H1 (cell line): ENCODE measurements around the gene DPP10. TPM values are rescaled to one million over a fixed set of nuclear protein-coding genes. Genes with fewer than 3 reads are reported as not detected.

ENCODE experiments used
- CTCF ChIA-PET: fragments of 300-600 bp; sonication (Branson Sonifier 250); formaldehyde crosslinking; loops from one replicate; lab custom pipeline; 2021; ENCODE audit not compliant: partially characterized antibody; lab: Charles Lee
- POLR2A ChIA-PET: fragments of 300-600 bp; sonication (Branson Sonifier 250); formaldehyde crosslinking; loops from one replicate; lab custom pipeline; 2021; ENCODE audit warnings: inconsistent platforms; ENCODE audit not compliant: partially characterized antibody; lab: Charles Lee
- DNase-seq, 2 experiments: peaks; one replicate each; pipeline versions ENCODE4 v3.0.0 to v3.0.0-alpha.2; 2010 to 2022; ENCODE audit warnings: low spot score in 2 of 2, low read depth in 1 of 2, mixed read lengths in 1 of 2
- FAIRE-seq: peaks from 2 replicates; lab custom pipeline; 2011; peaks lifted over from hg19 to GRCh38; lab: Jason Lieb, UNC
- H2AFZ ChIP-seq: 2 replicates; pipeline ENCODE4 v1.8.1; 2012; ENCODE audit warnings: low read length, inconsistent platforms
- H2AK5ac ChIP-seq: 2 replicates; pipeline ENCODE4 v1.6.1; 2013; ENCODE audit warnings: low read depth, low read length
- H2BK120ac ChIP-seq: replicated peaks from 2 replicates; pipeline ENCODE3; 2013; ENCODE audit warnings: low read depth, low read length, inconsistent platforms
- H2BK12ac ChIP-seq: 2 replicates; pipeline ENCODE4 v1.6.1; 2013; ENCODE audit warnings: low read depth, low read length
- H2BK15ac ChIP-seq: 2 replicates; pipeline ENCODE4 v1.6.1; 2013; ENCODE audit warnings: low read length
- H2BK20ac ChIP-seq: 2 replicates; pipeline ENCODE4 v1.6.1; 2013; ENCODE audit warnings: low read length
- H2BK5ac ChIP-seq: 2 replicates; pipeline ENCODE4 v1.6.1; 2013; ENCODE audit warnings: low read depth, low read length
- H3K14ac ChIP-seq: 2 replicates; pipeline ENCODE4 v1.6.1; 2013; ENCODE audit warnings: inconsistent platforms; ENCODE audit not compliant: insufficient read length
- H3K18ac ChIP-seq: 2 replicates; pipeline ENCODE4 v1.6.1; 2013; ENCODE audit warnings: low read length; ENCODE audit errors: extremely low read depth
- H3K23ac ChIP-seq: 2 replicates; pipeline ENCODE4 v1.6.1; 2013; ENCODE audit warnings: inconsistent platforms; ENCODE audit not compliant: insufficient read length
- H3K23me2 ChIP-seq: 2 replicates; pipeline ENCODE4 v1.6.1; 2013; ENCODE audit warnings: low read depth, low read length
- H3K27ac ChIP-seq: 2 replicates; pipeline ENCODE4 v1.6.1; 2011; ENCODE audit warnings: low read depth, low read length, inconsistent platforms
- H3K27me3 ChIP-seq, 4 experiments: replicated peaks in 1 of 4; 1 replicate in 1 of 4; 2 replicates in 3 of 4; pipeline versions ENCODE4 v1.6.1 to v1.8.1; 2011 to 2013; ENCODE audit warnings: low read length in 3 of 4, mild to moderate bottlenecking in 3 of 4, inconsistent platforms in 2 of 4, mixed read lengths in 2 of 4, moderate library complexity in 1 of 4; ENCODE audit not compliant: control insufficient read depth in 3 of 4, insufficient read depth in 3 of 4; ENCODE audit errors: extremely low read depth in 1 of 4
- H3K36me3 ChIP-seq, 4 experiments: 2 replicates each; pipeline versions ENCODE4 v1.6.1 to v1.8.1; 2011 to 2013; ENCODE audit warnings: mild to moderate bottlenecking in 4 of 4, low read length in 3 of 4, moderate library complexity in 2 of 4, control low read depth in 1 of 4, inconsistent platforms in 1 of 4; ENCODE audit not compliant: insufficient read depth in 4 of 4, control insufficient read depth in 2 of 4
- H3K4ac ChIP-seq: replicated peaks from 2 replicates; pipeline ENCODE3; 2013; ENCODE audit warnings: low read length, low read depth, mixed read lengths, inconsistent platforms; ENCODE audit not compliant: insufficient read length
- H3K4me1 ChIP-seq, 4 experiments: replicated peaks in 1 of 4; 1 replicate in 1 of 4; 2 replicates in 3 of 4; pipeline versions ENCODE4 v1.6.1 to v1.8.1; 2011 to 2013; ENCODE audit warnings: low read length in 3 of 4, inconsistent platforms in 2 of 4, mixed read lengths in 1 of 4; ENCODE audit not compliant: insufficient read depth in 4 of 4, control insufficient read depth in 3 of 4
- H3K4me2 ChIP-seq, 2 experiments: 2 replicates each; pipeline versions ENCODE4 v1.6.1 to v1.8.1; 2011 to 2013; ENCODE audit warnings: low read depth in 2 of 2, low read length in 2 of 2, control low read depth in 1 of 2, inconsistent platforms in 1 of 2, mild to moderate bottlenecking in 1 of 2; ENCODE audit not compliant: insufficient read depth in 1 of 2
- H3K4me3 ChIP-seq, 4 experiments: fragments of 200-600, 300-600 bp in 1 of 4; sonication (generic), shearing (Covaris generic), sonication (Bioruptor Twin) in 1 of 4; 2 replicates each; pipeline versions ENCODE4 v1.5.1 to v1.8.1; 2011 to 2016; ENCODE audit warnings: low read length in 4 of 4, low read depth in 3 of 4, control low read depth in 2 of 4, inconsistent platforms in 2 of 4, mild to moderate bottlenecking in 2 of 4, mixed read lengths in 1 of 4, moderate library complexity in 1 of 4; ENCODE audit not compliant: insufficient read depth in 2 of 4; ENCODE audit errors: extremely low read depth in 1 of 4
- H3K56ac ChIP-seq: replicated peaks from 2 replicates; pipeline ENCODE3; 2013; ENCODE audit warnings: low read depth, mild to moderate bottlenecking, mixed read lengths, low read length, inconsistent platforms; ENCODE audit not compliant: insufficient read length
- H3K79me1 ChIP-seq: 2 replicates; pipeline ENCODE4 v1.6.1; 2013; ENCODE audit warnings: low read depth, low read length, control low read depth
- H3K79me2 ChIP-seq, 2 experiments: 2 replicates each; pipeline versions ENCODE4 v1.6.1 to v1.8.1; 2012 to 2013; ENCODE audit warnings: low read length in 2 of 2, mild to moderate bottlenecking in 2 of 2, inconsistent platforms in 1 of 2; ENCODE audit not compliant: insufficient read depth in 2 of 2, control insufficient read depth in 1 of 2
- H3K9ac ChIP-seq, 4 experiments: replicated peaks in 1 of 4; 1 replicate in 1 of 4; 2 replicates in 3 of 4; pipeline versions ENCODE4 v1.6.1 to v1.8.1; 2011 to 2013; ENCODE audit warnings: low read depth in 3 of 4, low read length in 3 of 4, control low read depth in 2 of 4, mild to moderate bottlenecking in 2 of 4, moderate library complexity in 2 of 4, inconsistent platforms in 1 of 4; ENCODE audit errors: extremely low read depth in 1 of 4
- H3K9me3 ChIP-seq, 2 experiments: 2 replicates each; pipeline versions ENCODE4 v1.6.1 to v1.8.1; 2012 to 2013; ENCODE audit warnings: mild to moderate bottlenecking in 2 of 2, moderate library complexity in 2 of 2, control low read depth in 1 of 2, inconsistent platforms in 1 of 2, low read depth in 1 of 2, low read length in 1 of 2, mixed read lengths in 1 of 2; ENCODE audit not compliant: insufficient read depth in 2 of 2
- H4K20me1 ChIP-seq, 2 experiments: replicated peaks in 1 of 2; 2 replicates each; pipeline versions ENCODE3 to v1.8.1; 2011 to 2013; ENCODE audit warnings: inconsistent platforms in 2 of 2, low read length in 2 of 2, mild to moderate bottlenecking in 1 of 2; ENCODE audit not compliant: insufficient read depth in 2 of 2, control insufficient read depth in 1 of 2
- H4K5ac ChIP-seq: 2 replicates; pipeline ENCODE4 v1.6.1; 2013; ENCODE audit warnings: low read length, low read depth, mixed read lengths, inconsistent platforms; ENCODE audit not compliant: insufficient read length
- H4K8ac ChIP-seq: 2 replicates; pipeline ENCODE4 v1.8.0; 2013; ENCODE audit warnings: mild to moderate bottlenecking, moderate library complexity, low read length, inconsistent platforms; ENCODE audit not compliant: insufficient read depth; ENCODE audit errors: extremely low read depth
- H4K91ac ChIP-seq: replicated peaks from 2 replicates; pipeline ENCODE3; 2013; ENCODE audit warnings: low read length, mixed read lengths, inconsistent platforms; ENCODE audit not compliant: insufficient read length
- ATF2 ChIP-seq: IDR thresholded peaks from 2 replicates; pipeline ENCODE4 v1.6.1; 2012; ENCODE audit warnings: low read length, inconsistent platforms
- ATF3 ChIP-seq: IDR thresholded peaks from 2 replicates; pipeline ENCODE4 v1.6.1; 2011; ENCODE audit warnings: low read depth, mild to moderate bottlenecking, low read length; ENCODE audit not compliant: insufficient read depth
- BRCA1 ChIP-seq: IDR thresholded peaks from 2 replicates; pipeline ENCODE4 v1.6.1; 2012; ENCODE audit warnings: low read depth, low read length, improper control_type of control experiment
- CBX5 ChIP-seq: fragments of 300-800, 300-1000 bp; sonication (generic); IDR thresholded peaks from 2 replicates; pipeline ENCODE4 v1.7.1; 2016; ENCODE audit warnings: antibody characterized with exemption, low read length, low read depth
- CHD1 ChIP-seq: IDR thresholded peaks from 2 replicates; pipeline ENCODE4 v1.6.1; 2012; ENCODE audit warnings: low read depth, low read length, improper control_type of control experiment
- CTBP2 ChIP-seq: IDR thresholded peaks from 2 replicates; pipeline ENCODE4 v1.7.0; 2011; ENCODE audit warnings: borderline replicate concordance, mild to moderate bottlenecking, moderate library complexity, mixed read lengths, low read length; ENCODE audit not compliant: insufficient read depth, insufficient read length
- EZH2 ChIP-seq: fragments of 200-600 bp; sonication (generic); IDR thresholded peaks from 2 replicates; pipeline ENCODE4 v1.7.1; 2012; ENCODE audit warnings: low read depth, mild to moderate bottlenecking, moderate library complexity, low read length, inconsistent platforms; ENCODE audit not compliant: severe bottlenecking
- KDM1A ChIP-seq: fragments of 200-600, 300-600 bp; sonication (generic); IDR thresholded peaks from 2 replicates; pipeline ENCODE4 v1.7.1; 2016; ENCODE audit warnings: mild to moderate bottlenecking, low read length, borderline replicate concordance
- PHF8 ChIP-seq: fragments of 200-600 bp; sonication (generic); conservative IDR thresholded peaks from 2 replicates; pipeline ENCODE4 v1.7.1; 2012; ENCODE audit warnings: low read depth, mild to moderate bottlenecking, inconsistent platforms, low read length, moderate library complexity
- RBBP5 ChIP-seq: IDR thresholded peaks from 2 replicates; pipeline ENCODE4 v1.7.1; 2012; ENCODE audit warnings: low read depth, mild to moderate bottlenecking, inconsistent platforms, low read length, moderate library complexity, borderline replicate concordance
- RXRA ChIP-seq: IDR thresholded peaks from 2 replicates; pipeline ENCODE4 v1.6.1; 2011; ENCODE audit warnings: low read depth, mild to moderate bottlenecking, low read length, moderate library complexity; ENCODE audit not compliant: insufficient read depth
- SP2 ChIP-seq: IDR thresholded peaks from 2 replicates; pipeline ENCODE4 v1.6.1; 2012; ENCODE audit warnings: mild to moderate bottlenecking, low read length, inconsistent platforms
- WGBS, 2 experiments: shearing (Covaris generic) in 1 of 2; methylation state at CpG; one replicate each; pipeline versions ENCODE4 v1.1.6 to v1.1.7; 2013 to 2015; ENCODE audit warnings: low lambda C conversion rate in 2 of 2, mixed read lengths in 2 of 2, inconsistent platforms in 1 of 2, low coverage in 1 of 2, missing lambda C conversion rate in 1 of 2; ENCODE audit not compliant: insufficient replicate concordance in 2 of 2, insufficient coverage in 1 of 2, insufficient read length in 1 of 2; ENCODE audit errors: extremely low coverage in 1 of 2, missing lambda C conversion rate in 1 of 2; 5-methylcytosine and 5-hydroxymethylcytosine counted together
- polyA plus RNA-seq, 7 experiments: library from polyadenylated mRNA; depleted of rRNA in 3 of 7; stranded (reverse) in 5 of 7; unstranded in 2 of 7; fragments of >200 nt in 5 of 7; fragments of 200-250 nt in 2 of 7; gene quantifications; 1 replicate in 5 of 7; 2 replicates in 1 of 7; 4 replicates in 1 of 7; pipeline versions ENCODE4 v1.2.1 to v1.2.3, GENCODE V29; 2011 to 2013; ENCODE audit warnings: missing spikeins in 2 of 7, mixed read lengths in 2 of 7
- total RNA-seq: library from RNA; stranded (reverse); fragmentation: NEBNext Ultra II Directional; extraction: Animal tissue kit (Norgen Biotek cat#: 25700); gene quantifications from 2 replicates; pipeline ENCODE4 v1.2.1, GENCODE V29; 2021

DPP10 gene
- total and polyA plus RNA-seq, 2 of the 8 experiments (the other 6 are each of a cell fraction or from before 2014, with no cell fraction given): 3.3 to 7.2 TPM

DNA sequence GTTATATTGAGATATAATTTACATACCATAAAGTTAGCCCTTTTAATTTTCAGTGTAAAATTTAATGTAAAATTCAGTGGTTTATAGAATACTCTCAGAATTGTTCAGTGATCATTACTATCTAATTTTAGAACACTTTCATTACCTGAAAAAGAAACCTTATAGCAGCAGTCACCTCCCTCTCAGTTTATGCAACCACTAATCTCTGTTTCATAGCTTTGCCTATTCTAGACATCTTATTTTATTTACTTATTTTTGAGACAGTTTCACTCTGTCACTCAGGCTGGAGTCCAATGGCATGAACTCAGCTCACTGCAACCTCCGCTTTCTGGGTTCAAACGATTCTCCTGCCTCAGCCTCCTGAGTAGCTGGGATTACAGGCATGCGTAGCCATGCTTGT lies 479.6 kb downstream of the DPP10 start:
- Histone ChIP-seq H3K36me3 (no peaks in the 10 kb centered on the region), H3K4me3 (no peak overlapping the region), H3K79me2 (no peaks in the 10 kb centered on the region), H3K27ac (no peak overlapping the region), H2AK5ac (no peak overlapping the region), H4K8ac (no peak overlapping the region), H2BK20ac (no peak overlapping the region), H3K79me1 (no peaks in the 10 kb centered on the region), H3K23me2 (no peaks in the 10 kb centered on the region), H3K27me3 (no peaks in the 10 kb centered on the region), H2BK12ac (no peak overlapping the region), H3K4ac (no peak overlapping the region), H3K9ac (no peak overlapping the region), H3K14ac (no peak overlapping the region), H2BK5ac (no peak overlapping the region), H3K4me2 (no peak overlapping the region), H3K18ac (no peak overlapping the region), H3K23ac (no peak overlapping the region), H4K91ac (no peak overlapping the region), H2AFZ (no peak overlapping the region), H3K4me1 (no peaks in the 10 kb centered on the region), H2BK15ac (no peak overlapping the region), H4K20me1 (no peaks in the 10 kb centered on the region), H2BK120ac (no peak overlapping the region), H4K5ac (no peak overlapping the region), H3K9me3 (no peaks in the 10 kb centered on the region; a peak in 1 of 4 replicates), H3K56ac (no peak overlapping the region)
- CTCF ChIA-PET: no interaction called here
- DNase-seq (no peak), FAIRE-seq (no peak)
- POLR2A ChIA-PET: no interaction called here
- WGBS, 2 experiments: 95% methylated on average over 3 of the region's 3 CpGs; no CpG with 5 or more reads in 1 of the 2 experiments
- TF ChIP-seq ATF3 (no peak), EZH2 (no peak), KDM1A (no peak), PHF8 (no peak), CHD1 (no peak), ATF2 (no peak), RXRA (no peak), CTBP2 (no peak), RBBP5 (no peak), BRCA1 (no peak), CBX5 (no peak), SP2 (no peak)
